Activated CD8-positive, alpha-beta memory T cell treated with anti-CD3 and anti-CD28 coated beads for 36 hours (primary cell): ENCODE measurements around the gene AKAP6. TPM values are rescaled to one million over a fixed set of nuclear protein-coding genes. Genes with fewer than 3 reads are reported as not detected.

ENCODE experiments used
- CTCF ChIA-PET: fragments of 350-600 bp; sonication (Branson Sonifier 250); formaldehyde crosslinking; loops from one replicate; lab custom pipeline; 2021; ENCODE audit warnings: antibody characterized with exemption; lab: Charles Lee
- POLR2A ChIA-PET: fragments of 350-600 bp; sonication (Branson Sonifier 250); formaldehyde crosslinking; loops from one replicate; lab custom pipeline; 2021; ENCODE audit warnings: antibody characterized with exemption; lab: Charles Lee
- total RNA-seq, 2 experiments: library from RNA; stranded (reverse); gene quantifications; one replicate each; pipeline ENCODE4 v1.2.3, GENCODE V29; 2021

AKAP6 gene
- total RNA-seq, 2 experiments from 2014 or later = 0.65 to 1.3 TPM

- CTCF ChIA-PET = no interaction called here
- POLR2A ChIA-PET = no interaction called here
These were observed 337.2 kb downstream of the AKAP6 start for GRCh38 chr14:32666308-32666707.

DNA sequence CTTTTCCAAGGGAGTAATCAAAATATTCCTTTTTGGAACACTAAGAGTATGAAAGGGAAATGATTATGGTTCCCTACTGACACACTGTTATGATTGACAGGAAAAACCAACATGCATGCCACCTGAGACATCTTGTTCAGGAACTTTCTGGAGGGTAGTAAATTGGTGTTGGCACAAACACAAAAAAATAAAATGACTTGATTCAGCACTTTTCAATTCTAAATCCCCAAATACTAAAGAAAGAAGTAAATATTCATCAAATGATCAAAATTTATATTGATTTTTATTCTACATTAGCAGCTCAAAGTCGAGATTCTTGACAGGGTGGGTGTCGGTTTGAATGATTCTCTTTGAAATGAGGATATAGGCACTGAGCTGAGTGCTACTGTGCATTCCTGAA is 338.2 kb downstream of the AKAP6 start:
- CTCF ChIA-PET = no interaction called here
- POLR2A ChIA-PET = no interaction called here

GRCh38 chr14:32667791-32668190 is 338.7 kb downstream of the AKAP6 start:
- POLR2A ChIA-PET = no interaction called here
- CTCF ChIA-PET = no interaction called here

GRCh38 chr14:32669391-32669790 is 340.3 kb downstream of the AKAP6 start:
- POLR2A ChIA-PET = no interaction called here
- CTCF ChIA-PET = no interaction called here

DNA sequence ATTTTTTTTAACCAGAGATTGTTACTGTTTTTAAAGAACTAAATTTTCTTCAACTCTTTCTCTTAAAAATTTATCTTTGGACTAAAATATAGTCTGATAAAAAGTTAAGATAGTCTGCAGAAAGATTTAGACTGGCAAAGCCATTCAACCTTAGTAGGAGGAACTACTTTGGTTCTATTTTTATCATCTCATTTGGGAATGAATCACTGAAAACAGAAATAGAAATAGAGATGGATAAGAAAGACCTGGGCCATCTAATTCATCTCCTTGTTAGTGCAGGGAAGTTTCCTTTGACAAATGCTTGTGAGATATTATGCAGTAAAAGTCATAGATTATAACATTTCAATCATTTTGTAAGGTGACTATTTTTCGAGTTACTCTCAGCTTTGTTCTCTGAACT is 346.3 kb downstream of the AKAP6 start:
- CTCF ChIA-PET = no interaction called here
- POLR2A ChIA-PET = no interaction called here

DNA sequence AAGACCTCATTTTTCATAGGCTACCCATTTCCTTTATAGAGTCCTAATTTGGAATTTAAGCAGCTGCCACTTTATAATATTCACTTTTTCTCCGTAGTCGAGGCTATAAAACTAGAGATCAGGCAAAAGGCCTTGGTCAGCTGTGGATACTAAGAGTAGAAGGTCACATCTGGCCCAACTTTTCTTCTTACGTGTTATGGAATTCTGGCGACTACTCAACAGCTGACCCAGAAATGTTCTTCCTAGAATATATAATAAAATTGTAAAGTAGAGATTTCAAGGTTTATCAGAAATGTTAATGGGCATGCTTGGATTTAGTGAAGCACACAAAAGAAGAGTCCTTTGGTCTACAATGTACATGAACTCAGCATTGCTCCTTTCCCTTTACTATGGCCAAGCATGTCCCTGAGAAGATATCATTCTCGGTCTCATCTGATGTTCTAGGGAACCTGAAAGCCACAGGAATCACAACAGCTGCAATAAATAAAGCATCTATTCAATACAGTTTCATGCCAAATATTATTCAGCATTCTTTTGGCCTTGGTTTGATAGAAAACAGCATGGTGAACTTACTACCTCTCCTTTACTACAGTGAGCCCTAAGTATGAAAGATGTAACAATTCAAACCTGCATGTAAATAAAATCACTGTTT is 348.2 kb downstream of the AKAP6 start:
- CTCF ChIA-PET = no interaction called here
- POLR2A ChIA-PET = no interaction called here

DNA sequence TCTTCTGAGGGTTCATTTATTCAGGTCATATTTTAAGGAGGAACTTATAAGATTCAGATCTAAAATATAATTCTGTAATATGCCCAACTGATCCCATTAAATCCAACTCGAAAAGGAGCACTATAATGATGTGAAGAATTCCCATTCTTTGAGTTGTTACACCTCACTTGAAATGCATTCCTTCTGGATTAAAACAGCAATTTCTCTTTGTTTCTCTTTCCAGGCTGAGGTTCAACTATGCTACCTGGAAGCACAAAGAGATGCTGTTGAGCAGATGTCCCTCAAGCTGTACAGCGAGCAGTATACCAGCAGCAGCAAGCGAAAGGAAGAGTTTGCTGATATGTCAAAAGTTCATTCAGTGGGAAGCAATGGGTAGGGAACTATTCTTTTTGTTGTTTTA is 349.0 kb downstream of the AKAP6 start:
- CTCF ChIA-PET = no interaction called here
- POLR2A ChIA-PET = no interaction called here

- ChIA-PET CTCF (no interaction called here), POLR2A (no interaction called here)
These were observed 351.0 kb downstream of the AKAP6 start for GRCh38 chr14:32679927-32680612.

GRCh38 chr14:32681598-32681997 is 352.5 kb downstream of the AKAP6 start:
- CTCF ChIA-PET = no interaction called here
- POLR2A ChIA-PET = no interaction called here

- CTCF ChIA-PET = no interaction called here
- POLR2A ChIA-PET = no interaction called here
These were observed 353.1 kb downstream of the AKAP6 start for GRCh38 chr14:32682214-32682613.

DNA sequence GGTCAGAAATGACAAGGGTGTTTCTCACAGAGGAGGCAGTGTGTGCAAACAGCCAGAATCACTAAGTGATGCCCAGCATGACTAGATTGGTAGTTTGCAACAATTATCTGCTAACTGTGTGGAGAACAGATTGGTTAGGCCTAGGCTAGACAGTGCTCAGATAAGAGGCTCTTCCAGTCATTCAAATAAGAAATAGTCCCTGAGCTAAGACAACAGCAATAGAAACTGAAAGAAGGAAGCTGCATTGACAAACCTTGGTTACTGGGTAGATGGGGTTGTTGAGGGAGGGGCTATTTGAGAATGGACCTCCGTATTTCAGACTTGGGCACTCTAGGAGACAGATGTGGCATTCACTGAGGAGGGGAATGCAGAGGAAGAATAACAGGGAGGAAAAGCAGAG is 354.6 kb downstream of the AKAP6 start:
- POLR2A ChIA-PET = no interaction called here

DNA sequence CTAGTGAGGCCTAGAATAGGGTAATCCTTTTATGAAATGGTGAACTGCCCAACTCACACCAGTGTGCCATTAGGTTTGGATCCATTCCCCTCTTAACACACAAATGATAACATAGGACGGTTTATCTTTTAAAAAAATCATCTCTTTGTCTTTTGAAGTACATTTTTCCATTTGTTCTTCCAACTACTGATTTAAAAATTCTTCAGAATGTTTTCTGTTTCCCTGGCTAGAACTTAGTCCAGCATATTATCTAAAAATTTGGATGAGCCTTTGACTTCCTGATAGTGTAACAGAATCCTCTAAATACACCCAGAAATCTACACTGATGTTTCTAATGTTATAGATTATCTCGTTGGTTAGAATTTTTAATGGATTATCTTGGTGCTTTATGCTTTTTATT is 359.8 kb downstream of the AKAP6 start:
- ChIA-PET POLR2A (no interaction called here), CTCF (no interaction called here)

More for the DNA sequence above, 354.6 kb downstream of the AKAP6 start:
- CTCF ChIA-PET = no interaction called here

GRCh38 chr14:32692441-32692840 is 363.3 kb downstream of the AKAP6 start:
- CTCF ChIA-PET = no interaction called here
- POLR2A ChIA-PET = no interaction called here

GRCh38 chr14:32693114-32693513 is 364.0 kb downstream of the AKAP6 start:
- ChIA-PET CTCF (no interaction called here), POLR2A (no interaction called here)

- ChIA-PET POLR2A (no interaction called here), CTCF (no interaction called here)
These were observed 365.8 kb downstream of the AKAP6 start for GRCh38 chr14:32694795-32695449.

DNA sequence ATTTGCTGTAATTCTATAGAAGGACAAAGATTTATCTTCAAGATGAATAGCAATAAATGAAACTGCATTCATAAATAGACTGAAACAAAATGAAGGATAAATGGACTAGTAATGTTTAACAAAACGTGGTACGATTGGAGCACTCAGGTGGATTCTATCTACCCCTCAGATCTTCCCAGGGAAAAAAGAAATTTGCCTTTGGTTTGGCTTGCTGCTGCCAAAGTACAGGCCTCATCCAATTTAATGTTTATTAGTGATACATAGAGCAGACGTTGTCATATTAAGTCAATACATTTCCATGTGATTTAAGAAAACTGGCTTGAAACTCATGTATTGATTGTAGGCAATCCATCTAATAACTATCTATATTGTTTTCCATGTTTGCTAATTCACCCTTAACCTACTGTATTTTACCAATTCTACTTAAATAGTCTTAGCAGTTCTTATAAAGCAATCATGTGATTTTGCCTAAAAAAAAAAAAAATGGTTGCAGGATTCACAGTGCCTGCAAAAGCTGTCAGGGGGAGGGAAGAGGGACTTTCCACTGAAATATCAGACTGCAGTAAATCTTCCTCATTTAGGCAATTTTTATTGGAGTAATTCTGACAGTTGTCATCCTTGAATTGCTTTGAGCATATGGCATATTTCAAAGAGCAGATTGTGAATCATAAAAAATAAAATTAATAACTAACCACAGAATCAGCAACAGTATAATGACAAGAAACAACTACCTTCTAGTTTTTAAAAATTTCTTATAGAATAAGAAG is 367.4 kb downstream of the AKAP6 start:
- POLR2A ChIA-PET = no interaction called here
- CTCF ChIA-PET = no interaction called here

DNA sequence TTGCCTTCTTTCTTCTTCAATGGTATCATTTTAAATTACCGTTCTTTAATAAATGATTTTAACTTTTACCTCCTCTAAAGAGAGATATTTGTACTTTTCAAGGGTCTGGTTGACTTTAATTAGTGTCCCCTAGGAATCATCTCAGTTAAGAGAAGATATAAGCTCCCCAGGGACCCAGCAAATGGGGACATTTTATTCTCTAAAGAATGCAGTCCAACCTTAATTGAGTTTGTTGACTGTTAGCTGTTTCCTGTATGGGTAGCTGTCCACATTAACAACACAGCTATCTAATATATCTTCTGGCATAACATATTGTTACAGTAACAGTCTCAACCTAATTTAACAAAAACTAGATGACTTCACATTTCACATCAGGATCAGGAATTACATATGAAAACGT is 368.0 kb downstream of the AKAP6 start:
- CTCF ChIA-PET = no interaction called here
- POLR2A ChIA-PET = no interaction called here

DNA sequence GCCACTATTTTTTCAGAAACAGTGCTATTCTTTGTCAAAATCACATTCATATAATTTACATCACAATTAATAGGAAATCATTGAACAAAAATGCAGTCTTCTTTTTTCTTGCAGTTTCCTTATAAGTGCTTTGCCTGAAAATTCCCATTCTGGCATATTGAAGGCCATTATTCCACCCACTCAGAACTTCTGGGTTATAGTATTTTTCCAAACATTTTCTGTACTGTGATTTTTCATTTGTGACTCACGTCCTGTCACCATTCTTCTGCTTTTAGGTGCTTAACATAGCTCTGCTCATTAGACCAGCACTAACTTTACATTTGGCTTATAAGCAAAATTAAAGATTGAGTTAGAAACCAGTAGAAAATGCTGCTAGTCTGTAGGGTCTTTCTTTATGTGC is 368.6 kb downstream of the AKAP6 start:
- ChIA-PET POLR2A (no interaction called here), CTCF (no interaction called here)

GRCh38 chr14:32698831-32699230 is 369.7 kb downstream of the AKAP6 start:
- CTCF ChIA-PET = no interaction called here
- POLR2A ChIA-PET = no interaction called here

DNA sequence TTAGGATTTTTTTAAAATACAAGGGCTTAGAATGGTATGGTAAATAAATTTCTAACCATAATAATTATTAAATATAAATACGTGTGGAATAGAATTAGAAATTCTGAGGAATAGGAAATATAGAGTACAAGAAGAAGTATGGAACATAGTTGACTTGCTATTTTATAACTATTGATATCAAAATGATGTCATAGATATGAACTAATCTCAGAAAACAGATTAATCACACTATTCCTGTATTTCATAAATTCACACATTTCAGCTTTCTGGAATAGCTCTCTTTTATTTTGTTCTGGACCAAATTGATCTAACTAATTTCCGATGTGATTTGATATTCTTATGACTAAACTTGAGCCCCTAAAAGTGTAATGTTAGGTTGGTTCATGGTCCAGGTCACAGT is 372.4 kb downstream of the AKAP6 start:
- ChIA-PET CTCF (no interaction called here), POLR2A (no interaction called here)
